Stomach (tissue), 4 donors: Measurements from ENCODE around the gene PRKCH.

ENCODE experiments used
- POLR2A ChIP-seq, 4 donors: fragments of 450-650 bp; IDR thresholded peaks; one replicate each; pipeline ENCODE4 v1.6.1; 2016; ENCODE audit warnings: antibody characterized with exemption in 4 of 4, control low read depth in 2 of 4, mild to moderate bottlenecking in 1 of 4, moderate library complexity in 1 of 4
- TF ChIP-seq, protein P1 (sequence below), 7 experiments: fragments of 450-650 bp in 4 of 7; fragments of 200-600 bp in 3 of 7; sonication (generic) in 3 of 7; IDR thresholded peaks; one replicate each; pipeline ENCODE4 v1.5.1; 2016 to 2019; ENCODE audit warnings: antibody characterized with exemption in 7 of 7, control low read depth in 2 of 7, mild to moderate bottlenecking in 1 of 7

DNA sequence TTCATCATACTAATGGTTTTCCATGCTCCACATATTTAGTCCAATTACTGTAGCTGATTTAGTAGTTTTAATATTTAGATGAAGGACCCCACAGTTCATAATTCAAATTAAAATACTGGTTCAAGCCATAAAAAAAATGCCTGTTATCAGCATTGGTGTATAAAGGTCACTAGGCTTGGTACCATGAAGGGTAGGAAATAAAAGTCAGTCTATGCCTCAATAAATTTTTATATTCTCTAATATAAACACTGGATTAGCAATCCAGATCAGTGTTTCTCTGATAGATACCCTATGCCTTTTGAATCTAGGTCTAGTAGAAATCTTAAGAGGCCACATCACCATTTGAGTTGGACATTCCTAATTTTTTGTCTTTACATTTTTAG is 210.7 kb downstream of the PRKCH start:
- TF ChIP-seq, protein P1, sequence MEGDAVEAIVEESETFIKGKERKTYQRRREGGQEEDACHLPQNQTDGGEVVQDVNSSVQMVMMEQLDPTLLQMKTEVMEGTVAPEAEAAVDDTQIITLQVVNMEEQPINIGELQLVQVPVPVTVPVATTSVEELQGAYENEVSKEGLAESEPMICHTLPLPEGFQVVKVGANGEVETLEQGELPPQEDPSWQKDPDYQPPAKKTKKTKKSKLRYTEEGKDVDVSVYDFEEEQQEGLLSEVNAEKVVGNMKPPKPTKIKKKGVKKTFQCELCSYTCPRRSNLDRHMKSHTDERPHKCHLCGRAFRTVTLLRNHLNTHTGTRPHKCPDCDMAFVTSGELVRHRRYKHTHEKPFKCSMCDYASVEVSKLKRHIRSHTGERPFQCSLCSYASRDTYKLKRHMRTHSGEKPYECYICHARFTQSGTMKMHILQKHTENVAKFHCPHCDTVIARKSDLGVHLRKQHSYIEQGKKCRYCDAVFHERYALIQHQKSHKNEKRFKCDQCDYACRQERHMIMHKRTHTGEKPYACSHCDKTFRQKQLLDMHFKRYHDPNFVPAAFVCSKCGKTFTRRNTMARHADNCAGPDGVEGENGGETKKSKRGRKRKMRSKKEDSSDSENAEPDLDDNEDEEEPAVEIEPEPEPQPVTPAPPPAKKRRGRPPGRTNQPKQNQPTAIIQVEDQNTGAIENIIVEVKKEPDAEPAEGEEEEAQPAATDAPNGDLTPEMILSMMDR (IDR thresholded peaks at IDR 0.05) = no peak
- TF ChIP-seq POLR2A (IDR thresholded peaks at IDR 0.05) = no peak
